H1 (cell line): ENCODE data around the gene EPN3. TPM values are rescaled to one million over a fixed set of nuclear protein-coding genes. Genes with fewer than 3 reads are reported as not detected.

ENCODE experiments used
- CTCF ChIA-PET: fragments of 300-600 bp; sonication (Branson Sonifier 250); formaldehyde crosslinking; loops from one replicate; lab custom pipeline; 2021; ENCODE audit not compliant: partially characterized antibody; lab: Charles Lee
- POLR2A ChIA-PET: fragments of 300-600 bp; sonication (Branson Sonifier 250); formaldehyde crosslinking; loops from one replicate; lab custom pipeline; 2021; ENCODE audit warnings: inconsistent platforms; ENCODE audit not compliant: partially characterized antibody; lab: Charles Lee
- DNase-seq, 2 experiments: peaks; one replicate each; pipeline versions ENCODE4 v3.0.0 to v3.0.0-alpha.2; 2010 to 2022; ENCODE audit warnings: low spot score in 2 of 2, low read depth in 1 of 2, mixed read lengths in 1 of 2
- FAIRE-seq: peaks from 2 replicates; lab custom pipeline; 2011; peaks lifted over from hg19 to GRCh38; lab: Jason Lieb, UNC
- H2AFZ ChIP-seq: 2 replicates; pipeline ENCODE4 v1.8.1; 2012; ENCODE audit warnings: low read length, inconsistent platforms
- H2AK5ac ChIP-seq: 2 replicates; pipeline ENCODE4 v1.6.1; 2013; ENCODE audit warnings: low read depth, low read length
- H2BK120ac ChIP-seq: replicated peaks from 2 replicates; pipeline ENCODE3; 2013; ENCODE audit warnings: low read depth, low read length, inconsistent platforms
- H2BK12ac ChIP-seq: 2 replicates; pipeline ENCODE4 v1.6.1; 2013; ENCODE audit warnings: low read depth, low read length
- H2BK15ac ChIP-seq: 2 replicates; pipeline ENCODE4 v1.6.1; 2013; ENCODE audit warnings: low read length
- H2BK20ac ChIP-seq: 2 replicates; pipeline ENCODE4 v1.6.1; 2013; ENCODE audit warnings: low read length
- H2BK5ac ChIP-seq: 2 replicates; pipeline ENCODE4 v1.6.1; 2013; ENCODE audit warnings: low read depth, low read length
- H3K14ac ChIP-seq: 2 replicates; pipeline ENCODE4 v1.6.1; 2013; ENCODE audit warnings: inconsistent platforms; ENCODE audit not compliant: insufficient read length
- H3K18ac ChIP-seq: 2 replicates; pipeline ENCODE4 v1.6.1; 2013; ENCODE audit warnings: low read length; ENCODE audit errors: extremely low read depth
- H3K23ac ChIP-seq: 2 replicates; pipeline ENCODE4 v1.6.1; 2013; ENCODE audit warnings: inconsistent platforms; ENCODE audit not compliant: insufficient read length
- H3K23me2 ChIP-seq: 2 replicates; pipeline ENCODE4 v1.6.1; 2013; ENCODE audit warnings: low read depth, low read length
- H3K27ac ChIP-seq: 2 replicates; pipeline ENCODE4 v1.6.1; 2011; ENCODE audit warnings: low read depth, low read length, inconsistent platforms
- H3K27me3 ChIP-seq, 4 experiments: replicated peaks in 1 of 4; 1 replicate in 1 of 4; 2 replicates in 3 of 4; pipeline versions ENCODE4 v1.6.1 to v1.8.1; 2011 to 2013; ENCODE audit warnings: low read length in 3 of 4, mild to moderate bottlenecking in 3 of 4, inconsistent platforms in 2 of 4, mixed read lengths in 2 of 4, moderate library complexity in 1 of 4; ENCODE audit not compliant: control insufficient read depth in 3 of 4, insufficient read depth in 3 of 4; ENCODE audit errors: extremely low read depth in 1 of 4
- H3K36me3 ChIP-seq, 4 experiments: 2 replicates each; pipeline versions ENCODE4 v1.6.1 to v1.8.1; 2011 to 2013; ENCODE audit warnings: mild to moderate bottlenecking in 4 of 4, low read length in 3 of 4, moderate library complexity in 2 of 4, control low read depth in 1 of 4, inconsistent platforms in 1 of 4; ENCODE audit not compliant: insufficient read depth in 4 of 4, control insufficient read depth in 2 of 4
- H3K4ac ChIP-seq: replicated peaks from 2 replicates; pipeline ENCODE3; 2013; ENCODE audit warnings: low read length, low read depth, mixed read lengths, inconsistent platforms; ENCODE audit not compliant: insufficient read length
- H3K4me1 ChIP-seq, 4 experiments: replicated peaks in 1 of 4; 1 replicate in 1 of 4; 2 replicates in 3 of 4; pipeline versions ENCODE4 v1.6.1 to v1.8.1; 2011 to 2013; ENCODE audit warnings: low read length in 3 of 4, inconsistent platforms in 2 of 4, mixed read lengths in 1 of 4; ENCODE audit not compliant: insufficient read depth in 4 of 4, control insufficient read depth in 3 of 4
- H3K4me2 ChIP-seq, 2 experiments: 2 replicates each; pipeline versions ENCODE4 v1.6.1 to v1.8.1; 2011 to 2013; ENCODE audit warnings: low read depth in 2 of 2, low read length in 2 of 2, control low read depth in 1 of 2, inconsistent platforms in 1 of 2, mild to moderate bottlenecking in 1 of 2; ENCODE audit not compliant: insufficient read depth in 1 of 2
- H3K4me3 ChIP-seq, 4 experiments: fragments of 200-600, 300-600 bp in 1 of 4; sonication (generic), shearing (Covaris generic), sonication (Bioruptor Twin) in 1 of 4; 2 replicates each; pipeline versions ENCODE4 v1.5.1 to v1.8.1; 2011 to 2016; ENCODE audit warnings: low read length in 4 of 4, low read depth in 3 of 4, control low read depth in 2 of 4, inconsistent platforms in 2 of 4, mild to moderate bottlenecking in 2 of 4, mixed read lengths in 1 of 4, moderate library complexity in 1 of 4; ENCODE audit not compliant: insufficient read depth in 2 of 4; ENCODE audit errors: extremely low read depth in 1 of 4
- H3K56ac ChIP-seq: replicated peaks from 2 replicates; pipeline ENCODE3; 2013; ENCODE audit warnings: low read depth, mild to moderate bottlenecking, mixed read lengths, low read length, inconsistent platforms; ENCODE audit not compliant: insufficient read length
- H3K79me1 ChIP-seq: 2 replicates; pipeline ENCODE4 v1.6.1; 2013; ENCODE audit warnings: low read depth, low read length, control low read depth
- H3K79me2 ChIP-seq, 2 experiments: 2 replicates each; pipeline versions ENCODE4 v1.6.1 to v1.8.1; 2012 to 2013; ENCODE audit warnings: low read length in 2 of 2, mild to moderate bottlenecking in 2 of 2, inconsistent platforms in 1 of 2; ENCODE audit not compliant: insufficient read depth in 2 of 2, control insufficient read depth in 1 of 2
- H3K9ac ChIP-seq, 4 experiments: replicated peaks in 1 of 4; 1 replicate in 1 of 4; 2 replicates in 3 of 4; pipeline versions ENCODE4 v1.6.1 to v1.8.1; 2011 to 2013; ENCODE audit warnings: low read depth in 3 of 4, low read length in 3 of 4, control low read depth in 2 of 4, mild to moderate bottlenecking in 2 of 4, moderate library complexity in 2 of 4, inconsistent platforms in 1 of 4; ENCODE audit errors: extremely low read depth in 1 of 4
- H3K9me3 ChIP-seq, 2 experiments: 2 replicates each; pipeline versions ENCODE4 v1.6.1 to v1.8.1; 2012 to 2013; ENCODE audit warnings: mild to moderate bottlenecking in 2 of 2, moderate library complexity in 2 of 2, control low read depth in 1 of 2, inconsistent platforms in 1 of 2, low read depth in 1 of 2, low read length in 1 of 2, mixed read lengths in 1 of 2; ENCODE audit not compliant: insufficient read depth in 2 of 2
- H4K20me1 ChIP-seq, 2 experiments: replicated peaks in 1 of 2; 2 replicates each; pipeline versions ENCODE3 to v1.8.1; 2011 to 2013; ENCODE audit warnings: inconsistent platforms in 2 of 2, low read length in 2 of 2, mild to moderate bottlenecking in 1 of 2; ENCODE audit not compliant: insufficient read depth in 2 of 2, control insufficient read depth in 1 of 2
- H4K5ac ChIP-seq: 2 replicates; pipeline ENCODE4 v1.6.1; 2013; ENCODE audit warnings: low read length, low read depth, mixed read lengths, inconsistent platforms; ENCODE audit not compliant: insufficient read length
- H4K8ac ChIP-seq: 2 replicates; pipeline ENCODE4 v1.8.0; 2013; ENCODE audit warnings: mild to moderate bottlenecking, moderate library complexity, low read length, inconsistent platforms; ENCODE audit not compliant: insufficient read depth; ENCODE audit errors: extremely low read depth
- H4K91ac ChIP-seq: replicated peaks from 2 replicates; pipeline ENCODE3; 2013; ENCODE audit warnings: low read length, mixed read lengths, inconsistent platforms; ENCODE audit not compliant: insufficient read length
- KDM1A ChIP-seq: fragments of 200-600, 300-600 bp; sonication (generic); IDR thresholded peaks from 2 replicates; pipeline ENCODE4 v1.7.1; 2016; ENCODE audit warnings: mild to moderate bottlenecking, low read length, borderline replicate concordance
- RFX5 ChIP-seq: IDR thresholded peaks from 2 replicates; pipeline ENCODE4 v1.6.1; 2011; ENCODE audit warnings: low read depth, low read length, improper control_type of control experiment, borderline replicate concordance
- WGBS, 2 experiments: shearing (Covaris generic) in 1 of 2; methylation state at CpG; one replicate each; pipeline versions ENCODE4 v1.1.6 to v1.1.7; 2013 to 2015; ENCODE audit warnings: low lambda C conversion rate in 2 of 2, mixed read lengths in 2 of 2, inconsistent platforms in 1 of 2, low coverage in 1 of 2, missing lambda C conversion rate in 1 of 2; ENCODE audit not compliant: insufficient replicate concordance in 2 of 2, insufficient coverage in 1 of 2, insufficient read length in 1 of 2; ENCODE audit errors: extremely low coverage in 1 of 2, missing lambda C conversion rate in 1 of 2; 5-methylcytosine and 5-hydroxymethylcytosine counted together
- polyA plus RNA-seq, 7 experiments: library from polyadenylated mRNA; depleted of rRNA in 3 of 7; stranded (reverse) in 5 of 7; unstranded in 2 of 7; fragments of >200 nt in 5 of 7; fragments of 200-250 nt in 2 of 7; gene quantifications; 1 replicate in 5 of 7; 2 replicates in 1 of 7; 4 replicates in 1 of 7; pipeline versions ENCODE4 v1.2.1 to v1.2.3, GENCODE V29; 2011 to 2013; ENCODE audit warnings: missing spikeins in 2 of 7, mixed read lengths in 2 of 7
- total RNA-seq: library from RNA; stranded (reverse); fragmentation: NEBNext Ultra II Directional; extraction: Animal tissue kit (Norgen Biotek cat#: 25700); gene quantifications from 2 replicates; pipeline ENCODE4 v1.2.1, GENCODE V29; 2021

EPN3 gene
- total and polyA plus RNA-seq, 2 of the 8 experiments (the other 6 are each of a cell fraction or from before 2014, with no cell fraction given), result 6.7 to 7.9 TPM

- WGBS, 2 experiments, result 82% methylated on average over 9 of the region's 9 CpGs; no CpG with 5 or more reads in 1 of the 2 experiments
Measured at GRCh38 chr17:50586421-50587247, 54.1 kb downstream of the EPN3 start.

More at GRCh38 chr17:50586421-50587247, 54.1 kb downstream of the EPN3 start:
- H3K4me1 ChIP-seq, result peaks cover 0 to 13% (median 4%) of the 10 kb centered on the region in 4 experiments; a peak in 6 of 7 replicates
- 0 out of 2 replicates have a peak overlapping the region, but pooled peaks have one; percentile 50 for H2BK12ac ChIP-seq
- H2AFZ ChIP-seq, result no peak overlapping the region
- H3K23me2 ChIP-seq, result no peaks in the 10 kb centered on the region
- H3K14ac ChIP-seq, result no peak overlapping the region
- H2BK20ac ChIP-seq, result no peak overlapping the region
- DNase-seq, result no peak
- H2BK120ac ChIP-seq, result no peak overlapping the region
- H3K9ac ChIP-seq, result no peak overlapping the region
- H3K79me1 ChIP-seq, result no peaks in the 10 kb centered on the region
- H2BK5ac ChIP-seq, result no peak overlapping the region
- H3K4me3 ChIP-seq, result no peak overlapping the region
- H2BK15ac ChIP-seq, result no peak overlapping the region
- no peak overlapping the region for H4K5ac ChIP-seq
- H3K56ac ChIP-seq, result no peak overlapping the region
- H4K91ac ChIP-seq, result peak overlapping the region; percentile 44
- H3K9me3 ChIP-seq, result no peaks in the 10 kb centered on the region
- H4K8ac ChIP-seq, result no peak overlapping the region; the same call in 1 of the 2 replicates
- no peaks in the 10 kb centered on the region for H4K20me1 ChIP-seq
- H2AK5ac ChIP-seq, result no peak overlapping the region
- CTCF ChIA-PET, result interaction anchor here (1.0 to 10.2 kb wide), 16 partner anchors 8 to 99 kb away, joined by 3 to 95 read pairs (median 6); no protein-coding TSS in a partner anchor
- H3K4ac ChIP-seq, result no peak overlapping the region
- no peaks in the 10 kb centered on the region for H3K79me2 ChIP-seq
- H3K18ac ChIP-seq, result no peak overlapping the region
- H3K23ac ChIP-seq, result no peak overlapping the region
- H3K27me3 ChIP-seq, result no peaks in the 10 kb centered on the region; a peak in 1 of 7 replicates
- POLR2A ChIA-PET, result interaction anchor here (0.7 to 1.5 kb wide), 3 partner anchors 9 to 33 kb away, joined by 3 to 4 read pairs (median 3); no protein-coding TSS in a partner anchor
- TF ChIP-seq KDM1A, result peak; percentile 90
- TF ChIP-seq RFX5, result no peak
- H3K36me3 ChIP-seq, result no peaks in the 10 kb centered on the region
- peak overlapping the region; percentile 9 to 39; a peak in 2 of 4 replicates for H3K4me2 ChIP-seq
- FAIRE-seq, result no peak
- H3K27ac ChIP-seq, result no peak overlapping the region
